Measurements from ENCODE around the gene USH1G. TPM values are rescaled to one million over a fixed set of nuclear protein-coding genes. Genes with fewer than 3 reads are reported as not detected.

The USH1G gene
- total RNA-seq, 1 experiment from 2014 or later, result 1.4 TPM

GRCh38 chr17:74956093-74956492 is 33.0 kb upstream of the USH1G start:
- in situ Hi-C loops (cut with HindIII; ENCODE audit: low sequenced_read_pairs), result loop anchor here (10.0 kb wide), 1 partner anchor 151 kb away; no protein-coding TSS in a partner anchor
- DNase-seq (ENCODE audit: low spot score), result no peak

- in situ Hi-C loops (cut with HindIII; ENCODE audit: low sequenced_read_pairs), result loop anchor here (10.0 kb wide), 1 partner anchor 150 kb away; no protein-coding TSS in a partner anchor
- DNase-seq (ENCODE audit: low spot score), result no peak
Observed at GRCh38 chr17:74954665-74955421, 31.8 kb upstream of the USH1G start.

- DNase-seq (ENCODE audit: low spot score), result no peak
- in situ Hi-C loops (cut with HindIII; ENCODE audit: low sequenced_read_pairs), result loop anchor here (10.0 kb wide), 1 partner anchor 149 kb away; no protein-coding TSS in a partner anchor
Observed at GRCh38 chr17:74954115-74954514, 31.1 kb upstream of the USH1G start.

GRCh38 chr17:74953134-74953687 is 30.2 kb upstream of the USH1G start:
- no peak for DNase-seq (ENCODE audit: low spot score)
- in situ Hi-C loops (cut with HindIII; ENCODE audit: low sequenced_read_pairs), result loop anchor here (10.0 kb wide), 1 partner anchor 148 kb away; no protein-coding TSS in a partner anchor

GRCh38 chr17:74952431-74953133 is 29.5 kb upstream of the USH1G start:
- in situ Hi-C loops (cut with HindIII; ENCODE audit: low sequenced_read_pairs), result loop anchor here (10.0 kb wide), 1 partner anchor 148 kb away; no protein-coding TSS in a partner anchor
- peak; percentile 26 for DNase-seq (ENCODE audit: low spot score)

GRCh38 chr17:74951680-74952421 is 28.8 kb upstream of the USH1G start:
- in situ Hi-C loops (cut with HindIII; ENCODE audit: low sequenced_read_pairs), result loop anchor here (10.0 kb wide), 1 partner anchor 147 kb away; no protein-coding TSS in a partner anchor
- DNase-seq (ENCODE audit: low spot score), result no peak

GRCh38 chr17:74951065-74951464 is 28.0 kb upstream of the USH1G start:
- no peak for DNase-seq (ENCODE audit: low spot score)
- in situ Hi-C loops (cut with HindIII; ENCODE audit: low sequenced_read_pairs), result loop anchor here (10.0 kb wide), 1 partner anchor 146 kb away; no protein-coding TSS in a partner anchor

- no peak for DNase-seq (ENCODE audit: low spot score)
- in situ Hi-C loops (cut with HindIII; ENCODE audit: low sequenced_read_pairs), result loop anchor here (10.0 kb wide), 1 partner anchor 145 kb away; no protein-coding TSS in a partner anchor
Observed at GRCh38 chr17:74950207-74950606, 27.2 kb upstream of the USH1G start.

GRCh38 chr17:74949455-74950115 is 26.5 kb upstream of the USH1G start:
- peak; percentile 49 for DNase-seq (ENCODE audit: low spot score)
- in situ Hi-C loops (cut with HindIII; ENCODE audit: low sequenced_read_pairs), result loop anchor here (10.0 kb wide), 1 partner anchor 145 kb away; no protein-coding TSS in a partner anchor

- in situ Hi-C loops (cut with HindIII; ENCODE audit: low sequenced_read_pairs), result no loop called here
- DNase-seq (ENCODE audit: low spot score), result no peak
Observed at GRCh38 chr17:74947041-74947754, 24.1 kb upstream of the USH1G start.

GRCh38 chr17:74946641-74947040 is 23.6 kb upstream of the USH1G start:
- DNase-seq (ENCODE audit: low spot score), result no peak
- in situ Hi-C loops (cut with HindIII; ENCODE audit: low sequenced_read_pairs), result no loop called here

GRCh38 chr17:74945543-74945942 is 22.5 kb upstream of the USH1G start:
- DNase-seq (ENCODE audit: low spot score), result no peak
- in situ Hi-C loops (cut with HindIII; ENCODE audit: low sequenced_read_pairs), result no loop called here

- in situ Hi-C loops (cut with HindIII; ENCODE audit: low sequenced_read_pairs), result no loop called here
- DNase-seq (ENCODE audit: low spot score), result no peak
Observed at GRCh38 chr17:74943808-74944522, 20.9 kb upstream of the USH1G start.

GRCh38 chr17:74941128-74941725 is 18.2 kb upstream of the USH1G start:
- in situ Hi-C loops (cut with HindIII; ENCODE audit: low sequenced_read_pairs), result no loop called here
- DNase-seq (ENCODE audit: low spot score), result no peak

- in situ Hi-C loops (cut with HindIII; ENCODE audit: low sequenced_read_pairs), result no loop called here
- no peak for DNase-seq (ENCODE audit: low spot score)
Observed at GRCh38 chr17:74939534-74939933, 16.5 kb upstream of the USH1G start.

- DNase-seq (ENCODE audit: low spot score), result no peak
- in situ Hi-C loops (cut with HindIII; ENCODE audit: low sequenced_read_pairs), result no loop called here
Observed at GRCh38 chr17:74938194-74938950, 15.3 kb upstream of the USH1G start.
